Keratinocyte (primary cell): Measurements from ENCODE around the gene CIART. TPM values are rescaled to one million over a fixed set of nuclear protein-coding genes. Genes with fewer than 3 reads are reported as not detected.
"Not testable (repeated sequence)": the region's sequence is repeated elsewhere in the genome, so short reads cannot be mapped to it uniquely, and the experiment has no call there.

Experiments
- DNase-seq: peaks from one replicate; pipeline ENCODE4 v3.0.0-alpha.2; 2011; ENCODE audit warnings: low read depth, missing footprints, low spot score
- FAIRE-seq: peaks from 2 replicates; lab custom pipeline; 2011; peaks lifted over from hg19 to GRCh38; lab: Jason Lieb, UNC
- H2AFZ ChIP-seq: 2 replicates; pipeline ENCODE4 v1.6.0; 2012; ENCODE audit warnings: low read length, control low read depth, inconsistent platforms; ENCODE audit not compliant: control insufficient read depth
- H3K27ac ChIP-seq: 2 replicates; pipeline ENCODE4 v1.5.1; 2011; ENCODE audit warnings: low read length; ENCODE audit not compliant: control insufficient read depth, insufficient read depth
- H3K27me3 ChIP-seq: 3 replicates; pipeline ENCODE4 v1.6.0; 2011; ENCODE audit warnings: low read length; ENCODE audit not compliant: control insufficient read depth, insufficient read depth; ENCODE audit errors: extremely low read depth
- H3K36me3 ChIP-seq, 2 experiments: 2 replicates in 1 of 2; 3 replicates in 1 of 2; pipeline ENCODE4 v1.5.1; 2011; ENCODE audit warnings: low read length in 2 of 2, mild to moderate bottlenecking in 1 of 2; ENCODE audit not compliant: control insufficient read depth in 2 of 2, insufficient read depth in 2 of 2; ENCODE audit errors: extremely low read depth in 1 of 2
- H3K4me1 ChIP-seq: 3 replicates; pipeline ENCODE4 v1.5.1; 2011; ENCODE audit warnings: low read length; ENCODE audit not compliant: control insufficient read depth, insufficient read depth; ENCODE audit errors: extremely low read depth
- H3K4me2 ChIP-seq: 3 replicates; pipeline ENCODE4 v1.6.0; 2011; ENCODE audit warnings: low read depth, low read length; ENCODE audit not compliant: control insufficient read depth, insufficient read depth; ENCODE audit errors: extremely low read depth
- H3K4me3 ChIP-seq, 3 experiments: fragments of 200-600 bp in 1 of 3; sonication (generic) in 1 of 3; 2 replicates in 2 of 3; 3 replicates in 1 of 3; pipeline ENCODE4 v1.5.1; 2011 to 2016; ENCODE audit warnings: low read length in 3 of 3, mild to moderate bottlenecking in 3 of 3, control low read depth in 2 of 3, inconsistent platforms in 1 of 3, low read depth in 1 of 3, mixed read lengths in 1 of 3, mixed run types in 1 of 3, moderate library complexity in 1 of 3; ENCODE audit not compliant: control insufficient read depth in 2 of 3, insufficient read depth in 2 of 3; ENCODE audit errors: extremely low read depth in 1 of 3
- H3K79me2 ChIP-seq: 2 replicates; pipeline ENCODE4 v1.6.0; 2012; ENCODE audit warnings: low read length; ENCODE audit not compliant: control insufficient read depth, insufficient read depth
- H3K9ac ChIP-seq: 3 replicates; pipeline ENCODE4 v1.6.0; 2011; ENCODE audit warnings: low read length; ENCODE audit not compliant: control insufficient read depth, insufficient read depth; ENCODE audit errors: extremely low read depth
- H3K9me1 ChIP-seq: 3 replicates; pipeline ENCODE4 v1.6.0; 2011; ENCODE audit warnings: low read length; ENCODE audit not compliant: control insufficient read depth, insufficient read depth; ENCODE audit errors: extremely low read depth
- H3K9me3 ChIP-seq: 2 replicates; pipeline ENCODE4 v1.5.1; 2012; ENCODE audit warnings: low read depth, low read length; ENCODE audit not compliant: control insufficient read depth
- H4K20me1 ChIP-seq: 3 replicates; pipeline ENCODE4 v1.6.0; 2011; ENCODE audit warnings: low read length; ENCODE audit not compliant: control insufficient read depth, insufficient read depth; ENCODE audit errors: extremely low read depth
- EZH2 ChIP-seq: IDR thresholded peaks from one replicate; pipeline ENCODE4 v1.6.1; 2012; ENCODE audit warnings: inconsistent platforms, mild to moderate bottlenecking, low read length, moderate library complexity
- dilution Hi-C: fragments of 300-500 bp; cut with MboI; formaldehyde crosslinking; loops from one replicate; pipeline ENCODE4 v1.7.0; 2020; ENCODE audit warnings: low sequenced_read_pairs; ENCODE audit not compliant: extremely low pct_ligation_motif_present
- polyA plus RNA-seq, 5 experiments: library from polyadenylated mRNA; depleted of rRNA in 3 of 5; stranded (reverse) in 3 of 5; stranded (forward) in 1 of 5; unstranded in 1 of 5; fragments of >200 nt; gene quantifications; 1 replicate in 1 of 5; 2 replicates in 3 of 5; 3 replicates in 1 of 5; pipeline versions ENCODE4 v1.2.1 to v1.2.3, GENCODE V29; 2011 to 2012; ENCODE audit warnings: missing spikeins in 2 of 5, low read depth in 1 of 5, low replicate concordance in 1 of 5
- TF ChIP-seq, protein P1 (sequence below), 3 experiments: IDR thresholded peaks in 1 of 3; conservative IDR thresholded peaks in 1 of 3; optimal IDR thresholded peaks in 1 of 3; 2 replicates in 2 of 3; 3 replicates in 1 of 3; pipeline versions ENCODE3 to v1.5.1; 2011; ENCODE audit warnings: low read length in 3 of 3, mild to moderate bottlenecking in 3 of 3, moderate library complexity in 2 of 3, control low read depth in 1 of 3, inconsistent platforms in 1 of 3; ENCODE audit not compliant: insufficient read depth in 2 of 3; ENCODE audit errors: extremely low read depth in 1 of 3

The CIART gene
- polyA plus RNA-seq, 1 donor (not counting 4 experiments of a cell fraction or from before 2014, with no cell fraction given) = 15.0 TPM

DNA sequence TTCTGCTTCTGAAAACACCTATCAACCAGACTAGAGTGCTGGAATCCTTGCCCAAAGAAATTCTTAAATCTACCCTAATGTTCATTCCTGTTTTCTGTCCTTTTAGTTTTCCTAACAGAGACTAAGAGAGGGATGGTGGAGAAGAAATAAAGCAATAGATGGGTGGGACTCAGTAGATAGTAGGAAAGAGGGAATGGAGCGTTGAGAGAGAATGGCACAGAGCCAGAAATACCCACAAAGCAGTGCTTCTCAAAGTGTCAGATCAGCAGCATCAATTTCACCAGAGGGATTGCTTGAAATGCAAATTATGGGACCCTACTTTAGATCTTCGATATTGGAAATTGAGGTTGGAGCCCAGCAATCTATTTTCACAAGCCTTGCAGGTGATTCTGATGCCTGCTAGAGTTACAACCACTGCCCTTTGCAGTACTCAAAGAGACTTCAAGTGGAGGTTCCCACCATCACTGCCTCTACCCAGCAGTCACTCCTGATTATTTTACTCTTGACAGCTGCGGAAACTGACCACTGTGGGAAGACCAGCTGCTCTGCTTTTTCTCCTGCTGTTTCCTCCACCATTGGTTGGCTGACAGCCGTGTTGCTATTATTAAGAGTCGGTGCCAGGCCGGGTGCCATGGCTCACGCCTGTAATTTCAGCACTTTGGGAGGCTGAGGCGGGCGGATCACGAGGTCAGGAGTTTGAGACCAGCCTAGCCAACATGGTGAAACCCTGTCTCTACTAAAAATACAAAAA, 27.6 kb downstream of the CIART start:
- H3K36me3 ChIP-seq = peaks cover 3 to 9% of the 10 kb centered on the region in 2 experiments
- no peak for FAIRE-seq

DNA sequence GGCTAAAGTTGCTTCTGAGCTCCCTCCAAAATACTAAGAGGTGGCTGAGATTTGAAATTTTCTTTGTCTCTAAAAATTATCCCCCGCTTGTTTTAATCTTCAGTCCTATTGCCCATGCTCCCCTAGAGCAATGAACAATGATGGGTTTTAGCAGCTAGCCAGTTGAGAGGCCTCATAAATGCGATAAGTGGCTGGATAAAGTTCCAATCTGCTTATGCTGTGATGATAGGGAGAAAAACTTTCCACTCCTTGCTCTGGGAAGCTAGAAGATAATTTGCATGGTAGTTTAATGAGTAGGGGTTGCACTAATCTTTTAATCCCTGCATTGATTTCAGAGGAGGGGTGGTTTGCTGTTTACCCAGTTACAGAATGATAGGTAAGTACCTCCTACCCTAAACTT, 29.4 kb downstream of the CIART start:
- Histone ChIP-seq H3K27ac (no peak overlapping the region), H3K4me1 (no peaks in the 10 kb centered on the region), H4K20me1 (no peaks in the 10 kb centered on the region), H3K36me3 (peaks cover 2 to 4% of the 10 kb centered on the region in 2 experiments), H3K9ac (no peak overlapping the region), H3K4me3 (no peak overlapping the region), H2AFZ (no peak overlapping the region), H3K9me1 (no peaks in the 10 kb centered on the region), H3K79me2 (no peaks in the 10 kb centered on the region), H3K4me2 (no peak overlapping the region), H3K27me3 (no peaks in the 10 kb centered on the region), H3K9me3 (no peaks in the 10 kb centered on the region)
- no peak for DNase-seq
- FAIRE-seq = no peak
- TF ChIP-seq EZH2 = no peak
- TF ChIP-seq, protein P1, sequence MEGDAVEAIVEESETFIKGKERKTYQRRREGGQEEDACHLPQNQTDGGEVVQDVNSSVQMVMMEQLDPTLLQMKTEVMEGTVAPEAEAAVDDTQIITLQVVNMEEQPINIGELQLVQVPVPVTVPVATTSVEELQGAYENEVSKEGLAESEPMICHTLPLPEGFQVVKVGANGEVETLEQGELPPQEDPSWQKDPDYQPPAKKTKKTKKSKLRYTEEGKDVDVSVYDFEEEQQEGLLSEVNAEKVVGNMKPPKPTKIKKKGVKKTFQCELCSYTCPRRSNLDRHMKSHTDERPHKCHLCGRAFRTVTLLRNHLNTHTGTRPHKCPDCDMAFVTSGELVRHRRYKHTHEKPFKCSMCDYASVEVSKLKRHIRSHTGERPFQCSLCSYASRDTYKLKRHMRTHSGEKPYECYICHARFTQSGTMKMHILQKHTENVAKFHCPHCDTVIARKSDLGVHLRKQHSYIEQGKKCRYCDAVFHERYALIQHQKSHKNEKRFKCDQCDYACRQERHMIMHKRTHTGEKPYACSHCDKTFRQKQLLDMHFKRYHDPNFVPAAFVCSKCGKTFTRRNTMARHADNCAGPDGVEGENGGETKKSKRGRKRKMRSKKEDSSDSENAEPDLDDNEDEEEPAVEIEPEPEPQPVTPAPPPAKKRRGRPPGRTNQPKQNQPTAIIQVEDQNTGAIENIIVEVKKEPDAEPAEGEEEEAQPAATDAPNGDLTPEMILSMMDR (optimal IDR thresholded peaks at IDR 0.05 in 1 of 3, IDR thresholded peaks at IDR 0.05 in 1 of 3, conservative IDR thresholded peaks at IDR 0.05 in 1 of 3; ENCODE audit: extremely low read depth in 1 of 3, insufficient read depth in 2 of 3, low read length in 3 of 3) = no peak
- dilution Hi-C loops = no loop called here

More for the DNA sequence above, 27.6 kb downstream of the CIART start:
- no peak overlapping the region for H3K9ac ChIP-seq
- no peaks in the 10 kb centered on the region for H3K4me1 ChIP-seq
- no peak overlapping the region for H2AFZ ChIP-seq
- H3K9me3 ChIP-seq = no peaks in the 10 kb centered on the region
- H3K27ac ChIP-seq = no peak overlapping the region
- no peak for TF ChIP-seq EZH2
- TF ChIP-seq, protein P1 (optimal IDR thresholded peaks at IDR 0.05 in 1 of 3, IDR thresholded peaks at IDR 0.05 in 1 of 3, conservative IDR thresholded peaks at IDR 0.05 in 1 of 3; ENCODE audit: extremely low read depth in 1 of 3, insufficient read depth in 2 of 3, low read length in 3 of 3) = no peak
- no peak for DNase-seq
- no peaks in the 10 kb centered on the region for H3K9me1 ChIP-seq
- no peaks in the 10 kb centered on the region for H4K20me1 ChIP-seq
- H3K4me3 ChIP-seq = no peak overlapping the region
- no peak overlapping the region for H3K4me2 ChIP-seq
- H3K79me2 ChIP-seq = no peaks in the 10 kb centered on the region
- dilution Hi-C loops = no loop called here
- H3K27me3 ChIP-seq = no peaks in the 10 kb centered on the region

- FAIRE-seq, DNase-seq, H3K4me2 ChIP-seq, H3K4me3 ChIP-seq, H3K4me1 ChIP-seq, H3K27me3 ChIP-seq, H3K36me3 ChIP-seq, H2AFZ ChIP-seq, H3K79me2 ChIP-seq, H4K20me1 ChIP-seq, dilution Hi-C loops, H3K9me1 ChIP-seq, H3K9ac ChIP-seq, H3K27ac ChIP-seq, H3K9me3 ChIP-seq: not testable (repeated sequence)
Measured at GRCh38 chr1:150314691-150315090, 32.3 kb downstream of the CIART start.
